HepG2 (cell line): Measurements from ENCODE around the gene POU2AF3. TPM values are rescaled to one million over a fixed set of nuclear protein-coding genes. Genes with fewer than 3 reads are reported as not detected.
A peak's percentile ranks its signal among the peaks of the same experiment; 100 is the strongest.

Source experiments
- ARHGAP35 ChIP-seq: sonication (generic); formaldehyde crosslinking; IDR thresholded peaks from 2 replicates; pipeline ENCODE4 v1.9.0; 2022; ENCODE audit warnings: mild to moderate bottlenecking, inconsistent platforms, moderate library complexity, missing genetic modification reagents, borderline replicate concordance
- ARID4A ChIP-seq: sonication (generic); formaldehyde crosslinking; IDR thresholded peaks from 2 replicates; pipeline ENCODE4 v1.5.0; 2020; ENCODE audit warnings: mild to moderate bottlenecking, missing genetic modification reagents, borderline replicate concordance
- CC2D1A ChIP-seq: sonication (generic); formaldehyde crosslinking; IDR thresholded peaks from 2 replicates; pipeline ENCODE4 v1.8.1; 2023; ENCODE audit warnings: mild to moderate bottlenecking, missing genetic modification reagents
- CHD4 ChIP-seq: fragments of 200-600 bp; sonication (generic); IDR thresholded peaks from 2 replicates; pipeline ENCODE4 v1.7.0; 2017; ENCODE audit warnings: mild to moderate bottlenecking, low read length, borderline replicate concordance
- GTF3A ChIP-seq: sonication (generic); formaldehyde crosslinking; conservative IDR thresholded peaks from 2 replicates; pipeline ENCODE4 v1.4.0; 2020; ENCODE audit warnings: mild to moderate bottlenecking, missing genetic modification reagents
- MXD4 ChIP-seq: IDR thresholded peaks from 2 replicates; pipeline ENCODE4 v1.6.1; 2016; ENCODE audit warnings: mild to moderate bottlenecking, missing biosample characterization, missing genetic modification reagents
- REL ChIP-seq: sonication (generic); formaldehyde crosslinking; conservative IDR thresholded peaks from 2 replicates; pipeline ENCODE4 v1.8.0; 2022; ENCODE audit warnings: mild to moderate bottlenecking, missing genetic modification reagents, moderate library complexity
- REXO4 ChIP-seq: sonication (generic); formaldehyde crosslinking; IDR thresholded peaks from 2 replicates; pipeline ENCODE4 v1.8.0; 2022; ENCODE audit warnings: missing genetic modification reagents, mild to moderate bottlenecking, borderline replicate concordance
- SP2 ChIP-seq: sonication (generic); formaldehyde crosslinking; IDR thresholded peaks from 2 replicates; pipeline ENCODE4 v1.5.1; 2020; ENCODE audit warnings: mild to moderate bottlenecking, missing genetic modification reagents
- TCF7 ChIP-seq: sonication (generic); IDR thresholded peaks from 2 replicates; pipeline ENCODE4 v1.6.1; 2016; ENCODE audit warnings: antibody characterized with exemption, low read depth
- TIGD3 ChIP-seq: sonication (generic); formaldehyde crosslinking; IDR thresholded peaks from 2 replicates; pipeline ENCODE4 v1.5.1; 2020; ENCODE audit warnings: mild to moderate bottlenecking, missing genetic modification reagents, borderline replicate concordance
- ZKSCAN1 ChIP-seq: fragments of 150-350 bp; IDR thresholded peaks from 2 replicates; pipeline ENCODE4 v1.6.1; 2014; ENCODE audit warnings: low read length
- ZMYM4 ChIP-seq: sonication (generic); formaldehyde crosslinking; IDR thresholded peaks from 2 replicates; pipeline ENCODE4 v1.8.1; 2023; ENCODE audit warnings: mild to moderate bottlenecking, missing genetic modification reagents
- ZNF296 ChIP-seq: sonication (generic); formaldehyde crosslinking; conservative IDR thresholded peaks from 2 replicates; pipeline ENCODE4 v1.5.0; 2020; ENCODE audit warnings: mild to moderate bottlenecking, missing genetic modification reagents
- ZNF30 ChIP-seq: sonication (generic); formaldehyde crosslinking; IDR thresholded peaks from 2 replicates; pipeline ENCODE4 v1.5.0; 2020; ENCODE audit warnings: mild to moderate bottlenecking, missing genetic modification reagents
- ZNF484 ChIP-seq: sonication (generic); formaldehyde crosslinking; IDR thresholded peaks from 2 replicates; pipeline ENCODE4 v1.5.1; 2020; ENCODE audit warnings: mild to moderate bottlenecking, low read depth, missing genetic modification reagents, borderline replicate concordance
- ZNF891 ChIP-seq: sonication (generic); formaldehyde crosslinking; IDR thresholded peaks from 2 replicates; pipeline ENCODE4 v1.5.0; 2020; ENCODE audit warnings: mild to moderate bottlenecking, missing genetic modification reagents
- ZSCAN29 ChIP-seq: sonication (generic); formaldehyde crosslinking; conservative IDR thresholded peaks from 2 replicates; pipeline ENCODE4 v1.4.0; 2020; ENCODE audit warnings: mild to moderate bottlenecking, missing genetic modification reagents
- polyA plus RNA-seq, 8 experiments: library from polyadenylated mRNA; depleted of rRNA in 3 of 8; stranded (reverse) in 7 of 8; unstranded in 1 of 8; fragments of >200 nt; fragmentation: Illumina TruSeq in 4 of 8; extraction: Trizol in 4 of 8; gene quantifications; 2 replicates each; pipeline versions ENCODE4 v1.2.1 to v1.2.3, GENCODE V29; 2011 to 2016; ENCODE audit warnings: low read depth in 4 of 8, missing spikeins in 1 of 8, mixed read lengths in 1 of 8; ENCODE audit not compliant: insufficient read depth in 1 of 8
- total RNA-seq, 5 experiments: library from RNA; depleted of rRNA; stranded (reverse); fragments of >200 nt; fragmentation: Illumina TruSeq; extraction: Trizol; gene quantifications; 2 replicates each; pipeline ENCODE4 v1.2.3, GENCODE V29; 2016; ENCODE audit warnings: low read depth in 1 of 5
- TF ChIP-seq, protein P1 (sequence below): sonication (generic); formaldehyde crosslinking; conservative IDR thresholded peaks from 2 replicates; pipeline ENCODE4 v1.8.1; 2023; ENCODE audit warnings: missing genetic modification reagents
- TF ChIP-seq, protein P2 (sequence below): sonication (generic); formaldehyde crosslinking; IDR thresholded peaks from 2 replicates; pipeline ENCODE4 v1.4.0; 2020; ENCODE audit warnings: mild to moderate bottlenecking, missing genetic modification reagents

Gene POU2AF3
- total and polyA plus RNA-seq, 2 of the 13 experiments (the other 11 are each of a cell fraction or from before 2014, with no cell fraction given) = 7.8 to 71.2 TPM

DNA sequence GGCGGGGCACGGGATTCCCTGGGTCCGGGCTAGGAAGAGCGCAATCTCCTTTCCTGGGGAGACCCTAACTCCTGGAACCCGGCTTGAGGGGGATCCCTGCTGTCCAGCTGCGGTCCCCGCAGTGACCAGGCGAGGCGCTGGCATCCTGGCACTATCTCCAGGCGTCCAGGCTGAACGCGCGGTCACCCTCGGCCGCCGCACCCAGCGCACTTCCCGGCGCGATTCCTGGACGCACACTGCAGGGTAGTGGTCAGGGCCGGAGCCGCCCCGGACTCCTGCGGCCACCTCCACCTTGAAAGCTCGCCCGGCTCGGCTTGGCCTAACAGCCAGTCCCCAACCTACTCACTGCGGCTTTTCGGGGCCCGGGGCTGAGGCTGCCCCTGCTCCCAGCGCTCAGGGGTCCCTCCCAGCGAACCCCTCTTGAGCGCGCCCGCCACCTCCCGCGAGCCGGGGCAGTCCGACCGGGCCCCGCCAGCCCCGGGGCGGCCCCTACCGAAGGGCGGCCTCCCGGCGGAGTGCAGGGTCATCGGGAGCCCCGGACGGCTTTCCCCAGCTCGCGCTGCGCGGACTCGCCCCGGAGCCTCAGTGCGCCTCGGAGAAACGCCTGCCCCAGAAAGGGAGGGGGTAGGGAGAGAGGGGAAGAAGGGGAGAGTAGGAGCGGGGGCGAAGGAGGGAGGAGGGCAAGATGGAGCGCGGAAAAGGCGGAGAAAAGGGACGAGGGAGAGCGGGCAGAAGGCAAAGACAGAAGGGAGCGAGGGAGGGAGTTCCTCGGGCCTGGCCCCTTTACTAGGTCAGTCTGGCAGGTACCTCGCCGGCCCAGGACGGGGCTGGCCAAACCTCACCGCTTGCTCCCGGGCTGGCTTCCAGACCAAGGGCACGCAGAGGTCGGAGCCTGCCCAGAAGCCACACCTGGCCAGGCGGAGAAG lies 1.0 kb downstream of the POU2AF3 start (continued):
- TF ChIP-seq ARID4A (CRISPR knock-in tag) (no peak; the same call in 1 of the 2 replicates), GTF3A (CRISPR knock-in tag) (0 out of 2 replicates have a peak, but pooled peaks have one; percentile 51), ZSCAN29 (CRISPR knock-in tag) (0 out of 2 replicates have a peak, but pooled peaks have one; percentile 31), ARHGAP35 (CRISPR knock-in tag) (peak; percentile 60; the same call in 1 of the 2 replicates), ZNF891 (CRISPR knock-in tag) (0 out of 2 replicates have a peak, but pooled peaks have one; percentile 53), ZMYM4 (CRISPR knock-in tag) (peak; percentile 48; the same call in 1 of the 2 replicates), ZNF296 (no peak; the same call in 1 of the 2 replicates), REXO4 (CRISPR knock-in tag) (no peak), REL (no peak), SP2 (CRISPR knock-in tag) (0 out of 2 replicates have a peak, but pooled peaks have one; percentile 35), ZNF484 (CRISPR knock-in tag) (no peak), TIGD3 (no peak), CHD4 (no peak), ZNF30 (CRISPR knock-in tag) (no peak), CC2D1A (CRISPR knock-in tag) (no peak), ZKSCAN1 (no peak), TCF7 (no peak), MXD4 (CRISPR knock-in tag) (no peak)
- TF ChIP-seq, protein P1, sequence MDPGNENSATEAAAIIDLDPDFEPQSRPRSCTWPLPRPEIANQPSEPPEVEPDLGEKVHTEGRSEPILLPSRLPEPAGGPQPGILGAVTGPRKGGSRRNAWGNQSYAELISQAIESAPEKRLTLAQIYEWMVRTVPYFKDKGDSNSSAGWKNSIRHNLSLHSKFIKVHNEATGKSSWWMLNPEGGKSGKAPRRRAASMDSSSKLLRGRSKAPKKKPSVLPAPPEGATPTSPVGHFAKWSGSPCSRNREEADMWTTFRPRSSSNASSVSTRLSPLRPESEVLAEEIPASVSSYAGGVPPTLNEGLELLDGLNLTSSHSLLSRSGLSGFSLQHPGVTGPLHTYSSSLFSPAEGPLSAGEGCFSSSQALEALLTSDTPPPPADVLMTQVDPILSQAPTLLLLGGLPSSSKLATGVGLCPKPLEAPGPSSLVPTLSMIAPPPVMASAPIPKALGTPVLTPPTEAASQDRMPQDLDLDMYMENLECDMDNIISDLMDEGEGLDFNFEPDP (CRISPR knock-in tag) = no peak
- TF ChIP-seq, protein P2, sequence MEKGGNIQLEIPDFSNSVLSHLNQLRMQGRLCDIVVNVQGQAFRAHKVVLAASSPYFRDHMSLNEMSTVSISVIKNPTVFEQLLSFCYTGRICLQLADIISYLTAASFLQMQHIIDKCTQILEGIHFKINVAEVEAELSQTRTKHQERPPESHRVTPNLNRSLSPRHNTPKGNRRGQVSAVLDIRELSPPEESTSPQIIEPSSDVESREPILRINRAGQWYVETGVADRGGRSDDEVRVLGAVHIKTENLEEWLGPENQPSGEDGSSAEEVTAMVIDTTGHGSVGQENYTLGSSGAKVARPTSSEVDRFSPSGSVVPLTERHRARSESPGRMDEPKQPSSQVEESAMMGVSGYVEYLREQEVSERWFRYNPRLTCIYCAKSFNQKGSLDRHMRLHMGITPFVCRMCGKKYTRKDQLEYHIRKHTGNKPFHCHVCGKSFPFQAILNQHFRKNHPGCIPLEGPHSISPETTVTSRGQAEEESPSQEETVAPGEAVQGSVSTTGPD (CRISPR knock-in tag) = no peak
